ENCODE data around the gene EPAS1. TPM values are rescaled to one million over a fixed set of nuclear protein-coding genes. Genes with fewer than 3 reads are reported as not detected.

The EPAS1 gene
- total RNA-seq, 1 experiment from 2014 or later: 106 TPM

Other genes with a start within 250 kb of the EPAS1 start
- gene TMEM247, start 182.2 kb downstream of the EPAS1 start, total RNA-seq (2021; ENCODE audit: unreplicated experiment): not detected
- gene RHOQ, start 245.1 kb downstream of the EPAS1 start, total RNA-seq (2021; ENCODE audit: unreplicated experiment): 45.6 TPM
- 12.4 TPM for gene ATP6V1E2, start 245.2 kb downstream of the EPAS1 start, total RNA-seq (2021; ENCODE audit: unreplicated experiment)

Measured in Panc1 (cell line).